ENCODE data around the gene MIP.
"Not testable (repeated sequence)": the region's sequence is repeated elsewhere in the genome, so short reads cannot be mapped to it uniquely, and the experiment has no call there.

Gene MIP

DNA sequence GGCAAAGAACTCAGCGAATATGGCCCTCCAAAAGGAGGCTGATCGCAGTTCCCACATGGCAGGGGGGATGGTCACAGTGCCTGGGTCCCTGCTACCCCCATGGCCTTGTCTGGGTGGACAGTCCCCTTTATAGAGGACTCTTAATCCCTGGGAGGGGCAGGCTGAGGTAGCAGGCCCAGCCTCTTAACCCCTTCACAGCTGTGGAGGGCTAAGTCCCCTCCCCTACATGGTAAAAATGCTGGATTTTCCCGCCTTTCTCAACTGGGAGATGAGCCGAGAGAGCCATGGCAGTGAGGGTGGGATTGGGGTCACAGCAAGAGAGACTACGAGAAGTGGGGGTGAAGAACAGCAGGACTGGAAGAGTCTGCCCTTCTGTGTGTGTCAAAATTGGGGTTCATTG is at the start of gene MIP:
MIP (minus strand) TSS at position 101 of the 400 bp plus-strand sequence; CDS start at position 57, 44 bp downstream.
- in situ Hi-C loops (cut with MboI; ENCODE audit: low sequenced_read_pairs) = no loop called here

DNA sequence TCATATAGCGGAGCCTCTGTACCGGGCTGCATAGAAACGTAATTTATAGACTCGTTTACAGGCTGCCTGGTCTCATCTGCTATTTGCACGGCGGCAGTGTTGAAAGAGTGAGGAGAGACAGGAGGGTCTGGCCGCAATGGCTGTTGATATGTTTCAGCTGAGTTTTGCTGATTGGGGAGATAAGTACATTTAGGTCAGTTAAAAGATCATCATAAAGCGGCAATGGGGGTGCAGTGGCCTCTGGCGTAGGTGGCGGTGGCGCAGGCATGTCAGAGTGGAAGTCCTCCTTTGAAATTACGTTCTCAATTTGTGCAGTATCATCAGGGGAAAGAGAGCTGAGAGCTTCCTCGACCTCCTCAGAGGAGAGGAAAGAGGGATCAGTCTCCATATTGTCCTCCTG is 45.4 kb upstream of the MIP start:
- in situ Hi-C loops (cut with MboI; ENCODE audit: low sequenced_read_pairs) = not testable (repeated sequence)

DNA sequence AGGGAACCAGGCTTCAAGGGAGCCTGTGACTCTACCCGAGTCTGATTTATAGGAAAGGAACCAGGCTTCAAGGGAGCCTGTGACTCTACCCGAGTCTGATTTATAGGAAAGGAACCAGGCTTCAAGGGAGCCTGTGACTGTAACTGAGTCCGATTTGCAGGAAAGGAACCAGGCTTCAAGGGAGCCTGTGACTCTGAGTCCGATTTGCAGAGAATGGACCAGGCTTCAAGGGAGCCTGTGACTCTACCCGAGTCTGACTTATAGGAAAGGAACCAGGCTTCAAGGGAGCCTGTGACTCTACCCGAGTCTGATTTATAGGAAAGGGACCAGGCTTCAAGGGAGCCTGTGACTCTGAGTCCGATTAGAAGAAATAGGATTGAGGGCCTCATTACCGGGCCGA is 45.0 kb upstream of the MIP start:
- in situ Hi-C loops (cut with MboI; ENCODE audit: low sequenced_read_pairs) = not testable (repeated sequence)

DNA sequence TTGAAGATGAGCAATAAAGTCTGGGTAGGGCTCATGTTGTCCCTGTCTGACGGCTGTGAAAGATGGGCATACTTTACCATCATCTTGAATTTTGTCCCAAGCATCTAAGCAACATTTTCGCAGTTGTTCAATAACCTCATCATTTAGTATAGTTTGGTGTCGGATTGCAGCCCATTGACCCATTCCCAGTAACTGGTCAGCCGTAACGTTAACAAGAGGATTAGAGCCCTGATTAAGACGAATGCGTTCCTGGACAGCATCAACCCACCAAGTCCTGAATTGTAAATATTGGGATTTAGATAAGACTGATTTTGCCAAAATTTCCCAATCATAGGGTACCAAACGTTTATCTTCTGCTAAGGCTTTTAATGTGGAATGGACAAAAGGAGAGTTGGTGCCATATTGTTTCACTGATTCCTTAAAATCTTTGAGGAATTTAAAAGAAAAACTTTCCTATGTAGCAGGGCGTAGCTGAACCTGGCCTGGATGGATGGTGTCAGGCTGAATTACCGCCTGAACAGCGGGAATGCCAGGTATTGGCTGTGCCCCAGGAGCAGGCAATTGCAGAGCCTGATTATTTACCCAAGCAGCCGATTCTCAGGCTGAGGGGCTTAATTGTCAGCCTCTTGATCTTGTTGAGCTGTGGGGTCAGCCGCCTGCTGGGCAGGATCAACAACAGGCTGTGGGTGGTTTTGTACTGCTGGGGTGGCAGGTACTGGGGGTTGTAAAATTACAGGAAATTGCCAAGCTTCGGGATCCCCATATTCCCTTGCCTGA is 43.9 kb upstream of the MIP start:
- in situ Hi-C loops (cut with MboI; ENCODE audit: low sequenced_read_pairs) = not testable (repeated sequence)

DNA sequence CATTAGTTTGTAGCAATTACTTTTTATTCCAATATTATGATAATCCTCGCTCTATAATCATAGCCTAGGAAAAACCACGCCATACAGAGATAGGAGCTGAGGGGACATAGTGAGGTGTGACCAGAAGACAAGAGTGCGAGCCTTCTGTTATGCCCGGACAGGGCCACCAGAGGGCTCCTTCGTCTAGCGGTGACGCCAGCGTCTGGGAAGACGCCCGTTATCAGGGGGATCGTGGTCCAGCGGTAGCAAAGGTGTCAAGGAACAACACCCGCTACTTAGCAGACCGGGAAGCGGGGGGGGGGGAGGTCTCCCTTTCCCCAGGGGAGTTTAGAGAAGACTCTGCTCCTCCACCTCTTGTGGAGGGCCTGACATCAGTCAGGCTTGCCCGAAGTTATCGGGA is 42.2 kb upstream of the MIP start:
- in situ Hi-C loops (cut with MboI; ENCODE audit: low sequenced_read_pairs) = not testable (repeated sequence)

DNA sequence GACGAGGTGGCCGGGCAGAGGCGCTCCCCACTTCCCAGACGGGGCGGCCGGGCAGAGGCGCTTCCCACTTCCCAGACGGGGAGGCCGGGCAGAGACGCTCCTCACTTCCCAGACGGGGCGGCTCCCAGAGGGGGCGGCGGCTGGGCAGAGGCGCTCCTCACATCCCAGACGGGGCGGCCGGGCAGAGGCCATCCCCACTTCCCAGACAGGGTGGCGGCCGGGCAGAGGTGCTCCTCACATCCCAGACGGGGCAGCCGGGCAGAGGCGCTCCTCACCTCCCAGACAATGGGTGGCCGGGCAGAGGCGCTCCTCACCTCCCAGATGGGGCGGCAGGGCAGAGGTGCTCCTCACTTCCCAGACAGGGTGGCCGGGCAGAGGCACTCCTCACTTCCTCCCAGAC is 40.0 kb upstream of the MIP start:
- in situ Hi-C loops (cut with MboI; ENCODE audit: low sequenced_read_pairs) = not testable (repeated sequence)

DNA sequence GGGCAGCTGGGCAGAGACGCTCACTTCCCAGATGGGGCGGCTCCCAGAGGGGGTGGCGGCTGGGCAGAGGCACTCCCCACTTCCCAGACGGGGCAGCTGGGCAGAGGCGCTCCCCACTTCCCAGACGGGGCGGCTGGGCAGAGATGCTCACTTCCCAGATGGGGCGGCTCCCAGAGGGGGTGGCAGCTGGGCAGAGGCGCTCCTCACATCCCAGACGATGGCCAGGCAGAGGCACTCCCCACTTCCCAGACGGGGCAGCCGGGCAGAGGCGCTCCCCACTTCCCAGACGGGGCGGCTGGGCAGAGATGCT is 39.6 kb upstream of the MIP start:
- in situ Hi-C loops (cut with MboI; ENCODE audit: low sequenced_read_pairs) = not testable (repeated sequence)

DNA sequence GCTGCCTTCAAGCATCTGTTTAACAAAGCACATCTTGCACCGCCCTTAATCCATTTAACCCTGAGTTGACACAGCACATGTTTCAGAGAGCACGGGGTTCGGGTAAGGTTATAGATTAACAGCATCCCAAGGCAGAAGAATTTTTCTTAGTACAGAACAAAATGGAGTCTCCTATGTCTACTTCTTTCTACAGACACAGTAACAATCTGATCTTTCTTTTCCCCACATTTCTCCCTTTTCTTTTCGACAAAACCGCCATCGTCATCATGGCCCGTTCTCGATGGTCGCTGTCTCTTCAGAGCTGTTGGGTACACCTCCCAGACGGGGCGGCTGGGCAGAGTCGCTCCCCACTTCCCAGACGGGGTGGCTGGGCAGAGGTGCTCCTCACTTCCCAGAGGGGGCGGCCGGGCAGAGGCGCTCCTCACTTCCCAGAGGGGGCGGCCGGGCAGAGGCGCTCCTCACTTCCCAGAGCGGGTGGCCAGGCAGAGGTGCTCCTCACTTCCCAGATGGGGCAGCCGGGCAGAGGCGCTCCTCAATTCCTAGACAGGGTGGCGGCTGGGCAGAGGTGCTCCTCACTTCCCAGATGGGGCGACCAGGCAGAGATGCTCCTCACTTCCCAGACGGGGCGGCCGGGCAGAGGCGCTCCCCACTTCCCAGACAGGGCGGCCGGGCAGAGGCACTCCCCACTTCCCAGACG is 39.1 kb upstream of the MIP start:
- in situ Hi-C loops (cut with MboI; ENCODE audit: low sequenced_read_pairs) = not testable (repeated sequence)

DNA sequence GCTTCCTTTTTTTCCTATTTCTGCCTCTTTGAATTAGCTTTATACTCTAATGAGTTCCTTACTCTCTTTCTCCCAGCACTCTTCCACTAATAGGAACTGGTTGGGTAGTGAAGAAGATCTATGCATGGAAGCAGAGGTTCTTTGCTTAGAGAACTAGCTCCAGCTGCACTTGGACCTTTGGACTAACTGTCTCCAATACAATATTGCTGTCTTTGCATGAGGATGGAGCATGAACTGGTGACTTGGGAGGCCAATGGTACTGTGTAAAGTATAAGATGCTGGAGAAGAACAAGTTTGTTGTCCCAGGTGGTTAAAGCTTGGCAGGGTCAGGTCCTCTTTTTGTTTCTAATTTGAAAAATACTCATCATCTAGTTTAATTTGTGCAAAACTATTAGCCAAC is 35.9 kb upstream of the MIP start:
- in situ Hi-C loops (cut with MboI; ENCODE audit: low sequenced_read_pairs) = no loop called here

DNA sequence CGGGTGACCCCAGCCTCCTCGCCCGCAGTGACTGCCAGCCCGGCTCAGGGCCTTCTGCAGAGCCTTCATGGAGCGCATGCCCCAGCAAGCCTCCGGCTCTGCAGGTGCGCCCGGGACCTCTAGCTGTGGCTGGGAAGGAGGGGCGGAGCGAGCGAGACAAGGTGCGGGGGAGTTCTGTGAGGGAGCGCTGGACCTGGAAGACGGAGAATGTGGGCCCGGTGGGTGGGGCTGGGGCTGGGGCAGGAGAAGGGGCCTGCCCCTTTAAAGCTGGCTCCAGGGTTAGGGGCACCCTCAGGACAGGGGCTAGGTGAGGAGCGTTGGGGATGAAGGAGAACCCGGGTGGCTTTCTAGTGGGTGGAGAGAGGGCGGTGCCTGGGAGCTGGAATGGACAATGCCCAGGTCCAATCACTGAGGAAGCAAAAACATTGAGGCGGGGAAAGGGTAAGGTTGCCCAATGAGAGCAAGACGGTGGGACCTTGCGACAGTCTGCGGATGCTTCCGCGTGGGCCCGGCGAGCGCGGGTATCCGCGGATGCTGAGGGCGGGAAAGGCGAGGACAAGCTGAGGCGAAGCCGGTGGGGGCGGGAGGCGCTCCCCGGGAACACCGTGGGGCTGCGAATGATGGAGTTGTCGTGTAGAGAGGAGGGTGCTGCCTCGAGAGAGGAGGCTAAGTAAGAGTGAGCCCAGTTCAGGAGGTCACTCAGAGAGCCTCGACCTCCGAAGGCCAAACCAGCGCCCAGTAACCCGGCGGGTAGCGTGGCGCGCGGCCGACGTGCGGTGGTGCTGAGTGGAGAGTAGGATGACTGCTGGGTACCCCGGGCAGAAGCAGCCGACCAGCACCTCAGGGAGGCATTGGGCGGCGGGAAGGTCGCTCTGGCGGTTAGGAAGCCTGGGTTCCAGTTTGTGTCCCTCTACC is 33.8 kb upstream of the MIP start, which contains the start of gene GLS2:
GLS2 (minus strand) TSS at position 121 of the 915 bp plus-strand sequence; CDS start at position 78, 43 bp downstream.
- in situ Hi-C loops (cut with MboI; ENCODE audit: low sequenced_read_pairs) = no loop called here

DNA sequence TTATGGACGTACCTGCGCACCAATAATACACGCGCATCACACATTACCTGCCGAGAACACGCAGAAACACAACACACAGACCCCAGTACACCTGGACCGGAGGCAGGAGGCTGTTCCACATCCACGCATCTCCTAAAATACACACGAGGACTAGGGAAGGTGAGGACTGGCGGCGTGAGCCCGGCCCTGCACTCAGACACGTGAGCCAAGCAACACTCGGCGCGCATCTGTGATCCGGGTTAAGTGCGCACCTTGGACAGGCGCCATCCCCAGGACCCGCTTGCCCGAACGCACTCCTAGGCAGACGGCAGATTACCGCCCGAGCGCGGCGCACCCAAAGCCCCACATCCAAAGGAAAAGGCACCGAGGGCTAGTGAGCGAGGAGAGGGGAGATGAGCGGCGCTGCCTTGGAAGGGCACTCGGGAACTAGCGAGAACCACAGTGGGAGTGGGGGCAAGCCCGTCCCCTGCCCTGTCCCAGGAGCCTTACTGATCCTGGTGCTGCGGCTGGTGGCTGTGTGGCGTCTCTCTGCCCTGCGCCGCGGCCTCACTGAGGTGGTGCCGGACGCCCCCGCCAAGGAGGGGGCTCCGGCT is 33.1 kb upstream of the MIP start:
- in situ Hi-C loops (cut with MboI; ENCODE audit: low sequenced_read_pairs) = no loop called here

DNA sequence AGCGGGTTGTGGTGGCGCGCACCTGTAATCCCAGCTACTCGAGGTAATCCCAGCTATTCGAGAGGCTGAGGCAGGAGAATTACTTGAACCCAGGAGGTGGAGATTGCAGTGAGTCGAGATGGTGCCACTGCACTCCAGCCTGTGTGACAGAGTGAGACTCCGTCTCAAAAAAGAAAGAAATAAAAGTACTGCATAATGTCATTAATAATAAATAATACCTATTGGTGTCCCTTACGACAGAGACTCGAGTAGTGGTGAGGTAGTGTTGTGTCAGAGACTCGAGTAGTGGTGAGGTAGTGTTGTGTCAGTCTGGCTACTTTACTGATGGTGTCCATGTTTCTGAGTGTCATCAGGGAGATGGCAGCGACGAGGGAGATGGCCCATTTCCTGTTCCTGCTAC is 32.2 kb upstream of the MIP start:
- in situ Hi-C loops (cut with MboI; ENCODE audit: low sequenced_read_pairs) = no loop called here

DNA sequence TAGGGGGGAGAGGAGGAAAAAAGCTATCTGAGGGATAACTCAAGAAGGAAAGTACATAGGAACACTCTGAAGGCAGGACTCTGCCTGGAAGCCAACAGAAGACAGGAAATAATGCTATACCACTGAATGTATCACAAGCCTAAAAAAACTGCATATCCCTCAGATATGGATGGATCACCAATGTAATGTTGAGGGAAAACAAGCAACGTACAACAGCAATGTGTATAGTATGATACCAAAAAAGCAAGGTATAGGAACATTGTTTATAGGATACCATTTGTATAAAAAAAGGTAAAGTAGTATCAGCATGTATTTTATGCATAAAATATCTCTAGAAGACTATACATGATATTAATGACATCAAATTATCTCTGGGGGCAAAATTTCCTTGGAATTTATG is 30.1 kb upstream of the MIP start:
- in situ Hi-C loops (cut with MboI; ENCODE audit: low sequenced_read_pairs) = no loop called here

DNA sequence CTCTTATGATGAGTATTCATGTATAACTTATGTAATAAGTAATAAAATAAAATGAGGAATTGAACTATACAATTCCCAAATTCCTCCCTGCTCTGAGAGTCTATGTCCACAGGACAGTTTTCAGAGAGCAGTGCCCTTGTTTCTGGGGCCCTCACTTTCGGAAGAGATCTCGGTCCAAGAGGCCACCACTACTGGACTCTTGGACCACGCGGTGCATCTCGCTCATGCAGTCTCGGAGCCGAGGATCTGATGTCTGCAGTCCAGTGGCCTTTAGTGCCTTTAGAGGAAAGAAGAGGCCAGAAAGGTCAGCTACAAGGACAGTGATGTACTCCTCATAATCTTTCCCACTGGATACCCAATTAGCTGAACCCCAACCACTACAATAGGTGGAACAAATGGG is 25.2 kb upstream of the MIP start:
- in situ Hi-C loops (cut with MboI; ENCODE audit: low sequenced_read_pairs) = no loop called here

DNA sequence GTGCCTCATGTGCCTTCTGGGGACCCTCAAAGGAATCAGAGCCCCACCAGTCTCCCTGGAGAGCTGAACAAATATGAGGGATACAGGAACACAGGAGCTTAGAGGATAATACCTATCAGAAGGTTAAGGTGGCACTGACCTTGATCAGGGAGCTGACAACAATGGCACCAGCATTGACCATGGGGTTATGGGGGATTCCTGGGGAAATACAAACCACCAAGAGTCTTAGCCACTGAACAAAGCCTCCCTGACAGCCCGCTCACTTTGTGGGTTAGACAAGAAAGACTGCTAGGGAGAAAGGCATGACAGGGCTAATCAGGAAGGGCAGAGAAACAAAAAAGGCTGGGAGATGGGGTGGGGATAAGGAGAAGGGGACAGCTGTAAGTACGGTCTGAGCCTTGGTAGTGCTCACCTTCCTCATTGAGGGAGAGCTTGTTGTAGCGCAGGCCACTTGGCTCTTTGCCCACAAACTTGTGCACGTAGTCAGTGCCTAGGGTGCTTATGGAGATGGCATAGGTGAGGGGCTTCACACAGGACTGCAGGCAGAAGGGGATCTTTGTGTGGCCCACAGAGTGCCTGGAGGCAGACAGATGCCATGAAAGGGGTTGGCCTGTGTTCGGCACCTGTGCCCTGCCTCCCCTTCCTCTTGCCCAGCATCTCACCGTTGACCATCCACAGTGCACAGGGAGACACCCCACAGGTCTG is 23.2 kb upstream of the MIP start:
- in situ Hi-C loops (cut with MboI; ENCODE audit: low sequenced_read_pairs) = no loop called here

DNA sequence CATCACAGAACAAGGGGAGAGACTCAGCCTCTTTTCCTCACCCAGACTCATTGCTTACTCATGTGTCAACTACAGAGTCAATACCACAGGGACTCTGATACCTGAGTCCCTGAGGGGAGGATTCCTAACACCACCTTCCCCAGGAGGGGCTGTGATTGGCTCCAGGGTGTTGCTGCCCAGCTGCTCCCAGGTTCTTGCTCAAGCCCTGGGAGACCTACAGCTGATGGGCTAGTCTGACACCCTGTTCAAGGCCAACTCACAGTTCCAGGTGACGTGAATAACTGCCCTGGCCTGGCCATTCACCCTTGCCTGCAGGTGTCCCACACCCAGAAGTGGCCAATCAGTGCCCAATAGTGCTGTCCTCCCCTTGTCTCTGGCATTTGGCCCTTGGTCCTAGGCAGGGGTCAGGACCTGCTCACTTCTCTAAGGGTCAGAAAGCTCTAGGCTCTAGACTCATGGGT is 22.5 kb upstream of the MIP start:
- in situ Hi-C loops (cut with MboI; ENCODE audit: low sequenced_read_pairs) = no loop called here

DNA sequence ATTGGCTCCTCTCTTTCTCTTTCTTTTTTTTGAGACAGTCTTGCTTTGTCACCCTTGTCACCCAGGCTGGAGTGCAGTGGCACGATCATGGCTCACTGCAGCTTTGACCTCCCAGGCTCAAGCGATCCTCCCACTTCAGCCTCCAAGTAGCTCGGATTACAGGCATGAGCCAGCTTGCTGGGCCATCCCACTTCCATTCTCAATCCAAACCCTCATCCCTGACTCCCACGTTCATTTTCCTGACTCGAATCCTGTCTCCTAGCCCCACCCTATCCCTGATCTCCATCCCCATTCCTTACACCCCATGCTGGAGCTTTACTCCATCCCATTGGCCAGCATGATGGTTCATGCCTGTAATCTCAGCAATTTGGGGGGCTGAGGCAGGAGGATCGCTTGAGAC is 21.7 kb upstream of the MIP start:
- in situ Hi-C loops (cut with MboI; ENCODE audit: low sequenced_read_pairs) = no loop called here

DNA sequence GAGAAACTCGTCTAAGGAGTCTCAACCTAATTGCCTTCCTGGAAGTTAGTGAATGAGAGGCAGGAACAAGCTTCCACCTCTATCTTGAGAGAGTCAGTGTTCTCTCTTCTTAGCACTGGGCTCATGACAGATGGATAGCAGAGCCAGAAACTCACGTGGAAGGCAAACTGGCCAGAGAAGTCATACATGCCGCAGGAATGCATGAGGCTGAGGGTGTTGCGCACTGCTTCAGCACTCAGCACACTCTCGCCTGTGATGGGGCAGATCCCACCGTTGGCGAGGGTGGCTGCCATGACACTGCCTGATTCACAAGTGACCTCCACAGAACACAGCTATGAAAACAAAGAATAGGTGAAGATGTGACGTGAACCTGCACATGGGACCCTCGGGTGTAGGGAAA is 19.9 kb upstream of the MIP start:
- in situ Hi-C loops (cut with MboI; ENCODE audit: low sequenced_read_pairs) = no loop called here

DNA sequence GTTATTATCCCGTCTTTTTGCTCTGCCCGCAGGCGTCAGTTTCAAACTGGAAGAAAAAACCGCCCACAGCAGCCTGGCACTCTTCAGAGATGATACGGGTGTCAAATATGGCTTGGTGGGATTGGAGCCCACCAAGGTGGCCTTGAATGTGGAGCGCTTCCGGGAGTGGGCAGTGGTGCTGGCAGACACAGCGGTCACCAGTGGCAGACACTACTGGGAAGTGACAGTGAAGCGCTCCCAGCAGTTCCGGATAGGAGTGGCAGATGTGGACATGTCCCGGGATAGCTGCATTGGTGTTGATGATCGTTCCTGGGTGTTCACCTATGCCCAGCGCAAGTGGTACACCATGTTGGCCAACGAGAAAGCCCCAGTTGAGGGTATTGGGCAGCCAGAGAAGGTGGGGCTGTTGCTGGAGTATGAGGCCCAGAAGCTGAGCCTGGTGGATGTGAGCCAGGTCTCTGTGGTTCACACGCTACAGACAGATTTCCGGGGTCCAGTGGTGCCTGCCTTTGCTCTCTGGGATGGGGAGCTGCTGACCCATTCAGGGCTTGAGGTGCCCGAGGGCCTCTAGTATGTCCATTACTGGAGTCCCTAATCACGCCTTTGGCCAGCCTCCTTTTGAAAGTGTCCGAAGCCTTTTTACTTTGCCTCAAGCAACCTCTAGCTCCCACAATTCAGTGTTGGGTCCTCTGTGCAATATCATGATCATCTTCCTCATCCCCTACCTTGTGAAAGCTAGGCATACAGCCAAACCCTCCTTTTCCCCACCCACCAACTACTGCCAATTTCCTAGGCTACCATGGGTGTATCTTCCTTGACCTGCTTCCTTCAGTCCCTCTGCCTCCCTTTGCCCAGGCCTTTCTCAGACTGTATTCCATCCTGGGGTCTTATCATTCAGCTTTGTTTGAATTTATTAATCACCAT is 14.8 kb upstream of the MIP start:
- in situ Hi-C loops (cut with MboI; ENCODE audit: low sequenced_read_pairs) = no loop called here

Measured in HL-60/S4 treated with phorbol 12-myristate 13-acetate at 8.2 ng/mL for 4 days and 3 days (cell line).